HepG2 (cell line): ENCODE measurements around the gene MRE11. TPM values are rescaled to one million over a fixed set of nuclear protein-coding genes. Genes with fewer than 3 reads are reported as not detected.

Experiments used
- ATAC-seq: fragments of 200-7000 bp; cut with Tn5 transposase; 3 replicates; pipeline ENCODE4 v1.9.1; 2020; ENCODE audit warnings: mild to moderate bottlenecking, moderate library complexity
- BruUV-seq: library from RNA; stranded (reverse); fragments of 400-500 nt; replicated peaks from 2 replicates; lab custom pipeline; 2021; lab: Mats Ljungman, UMichigan
- CTCF ChIA-PET: fragments of 300-600 bp; formaldehyde crosslinking; extraction: SDS; loops from one replicate; lab custom pipeline; 2021; ENCODE audit warnings: low total read pairs, inconsistent platforms, low intra/inter-chr PET ratio; lab: Yijun Ruan, JAX
- POLR2A ChIA-PET: fragments of 350-600 bp; sonication (Branson Sonifier 250); formaldehyde crosslinking; loops from one replicate; lab custom pipeline; 2020; ENCODE audit warnings: antibody characterized with exemption, inconsistent platforms; lab: Yijun Ruan, JAX
- DNase-seq: peaks from one replicate; pipeline ENCODE4 v3.0.0-alpha.2; 2015; ENCODE audit warnings: low spot score
- FAIRE-seq: peaks from 3 replicates; lab custom pipeline; 2011; peaks lifted over from hg19 to GRCh38; lab: Jason Lieb, UNC
- H2AFZ ChIP-seq: one replicate; pipeline ENCODE4 v1.6.1; 2011; ENCODE audit warnings: low read length, inconsistent platforms
- H3K27ac ChIP-seq: fragments of 300-600 bp; 3 replicates; pipeline ENCODE4 v1.8.0; 2011; ENCODE audit warnings: mixed run types, mild to moderate bottlenecking, mixed read lengths, low read length, inconsistent platforms; ENCODE audit not compliant: insufficient read depth; ENCODE audit errors: extremely low read length
- H3K27me3 ChIP-seq, 2 experiments: fragments of 200-600 bp in 1 of 2; 2 replicates in 1 of 2; 3 replicates in 1 of 2; pipeline versions ENCODE4 v1.6.0 to v1.8.0; 2011; ENCODE audit warnings: low read length in 2 of 2, mild to moderate bottlenecking in 2 of 2, moderate library complexity in 2 of 2, inconsistent platforms in 1 of 2; ENCODE audit not compliant: insufficient read depth in 2 of 2, control insufficient read depth in 1 of 2
- H3K36me3 ChIP-seq, 2 experiments: fragments of 200-600 bp in 1 of 2; replicated peaks in 1 of 2; 2 replicates in 1 of 2; 3 replicates in 1 of 2; pipeline versions ENCODE4 v1.5.1 to v1.8.0; 2011; ENCODE audit warnings: low read length in 2 of 2, inconsistent platforms in 1 of 2; ENCODE audit not compliant: insufficient read depth in 2 of 2, control insufficient read depth in 1 of 2
- H3K4me1 ChIP-seq: 2 replicates; pipeline ENCODE4 v1.5.1; 2012; ENCODE audit warnings: low read length, inconsistent platforms; ENCODE audit not compliant: insufficient read depth
- H3K4me2 ChIP-seq: 2 replicates; pipeline ENCODE4 v1.6.0; 2011; ENCODE audit warnings: low read depth, low read length, inconsistent platforms
- H3K4me3 ChIP-seq, 3 experiments: fragments of 200-600 bp in 1 of 3; sonication (generic), shearing (Covaris generic) in 1 of 3; replicated peaks in 1 of 3; 2 replicates each; pipeline ENCODE4 v1.5.1; 2011 to 2016; ENCODE audit warnings: low read length in 3 of 3, inconsistent platforms in 2 of 3, low read depth in 2 of 3, mild to moderate bottlenecking in 2 of 3, control low read depth in 1 of 3, mixed read lengths in 1 of 3; ENCODE audit not compliant: insufficient read depth in 1 of 3
- H3K79me2 ChIP-seq: one replicate; pipeline ENCODE4 v1.6.1; 2011; ENCODE audit warnings: low read length, inconsistent platforms; ENCODE audit not compliant: insufficient read depth
- H3K9ac ChIP-seq: 2 replicates; pipeline ENCODE4 v1.6.0; 2011; ENCODE audit warnings: mild to moderate bottlenecking, low read depth, low read length, inconsistent platforms; ENCODE audit not compliant: insufficient read depth
- H3K9me3 ChIP-seq: 2 replicates; pipeline ENCODE4 v1.5.1; 2012; ENCODE audit warnings: mild to moderate bottlenecking, low read length
- H4K20me1 ChIP-seq: 2 replicates; pipeline ENCODE4 v1.6.0; 2011; ENCODE audit warnings: inconsistent platforms, mild to moderate bottlenecking, low read length, moderate library complexity; ENCODE audit not compliant: insufficient read depth
- CCDC6 ChIP-seq: sonication (generic); formaldehyde crosslinking; IDR thresholded peaks from 2 replicates; pipeline ENCODE4 v1.8.1; 2022; ENCODE audit warnings: mild to moderate bottlenecking, missing genetic modification reagents, moderate library complexity
- CEBPB ChIP-seq: IDR thresholded peaks from 2 replicates; pipeline ENCODE4 v1.6.1; 2011; ENCODE audit warnings: low read depth, low read length, improper control_type of control experiment, borderline replicate concordance
- CREB1 ChIP-seq, 2 experiments: fragments of 450-650 bp in 1 of 2; IDR thresholded peaks; 2 replicates each; pipeline ENCODE4 v1.6.1; 2016 to 2017; ENCODE audit warnings: control low read depth in 1 of 2, mild to moderate bottlenecking in 1 of 2, missing compliant biosample characterization in 1 of 2, missing genetic modification characterization in 1 of 2
- EP300 ChIP-seq, 3 experiments: sonication (generic) in 1 of 3; formaldehyde crosslinking in 1 of 3; IDR thresholded peaks; 2 replicates each; pipeline versions ENCODE4 v1.5.1 to v1.6.1; 2011 to 2020; ENCODE audit warnings: low read depth in 2 of 3, low read length in 2 of 3, borderline replicate concordance in 1 of 3, improper control_type of control experiment in 1 of 3, mild to moderate bottlenecking in 1 of 3, missing genetic modification reagents in 1 of 3, moderate library complexity in 1 of 3
- FOSL2 ChIP-seq: sonication (generic); formaldehyde crosslinking; IDR thresholded peaks from 2 replicates; pipeline ENCODE4 v1.4.0; 2020; ENCODE audit warnings: missing genetic modification reagents
- GATAD2A ChIP-seq: IDR thresholded peaks from 2 replicates; pipeline ENCODE4 v1.6.1; 2016
- HMG20A ChIP-seq: IDR thresholded peaks from 2 replicates; pipeline ENCODE4 v1.6.1; 2016; ENCODE audit warnings: borderline replicate concordance
- KAT8 ChIP-seq: IDR thresholded peaks from 2 replicates; pipeline ENCODE4 v1.6.1; 2016; ENCODE audit warnings: missing genetic modification reagents, missing compliant biosample characterization
- KDM1A ChIP-seq: IDR thresholded peaks from 2 replicates; pipeline ENCODE4 v1.6.1; 2016; ENCODE audit warnings: missing compliant biosample characterization
- KDM4B ChIP-seq: sonication (generic); formaldehyde crosslinking; IDR thresholded peaks from 2 replicates; pipeline ENCODE4 v1.4.0; 2020; ENCODE audit warnings: missing genetic modification reagents
- MYNN ChIP-seq: sonication (generic); formaldehyde crosslinking; IDR thresholded peaks from 2 replicates; pipeline ENCODE4 v1.4.0; 2020; ENCODE audit warnings: mild to moderate bottlenecking, low read depth, missing genetic modification reagents
- NAIF1 ChIP-seq: sonication (generic); formaldehyde crosslinking; IDR thresholded peaks from 2 replicates; pipeline ENCODE4 v1.5.0; 2020; ENCODE audit warnings: mild to moderate bottlenecking, missing genetic modification reagents, borderline replicate concordance
- REL ChIP-seq: sonication (generic); formaldehyde crosslinking; conservative IDR thresholded peaks from 2 replicates; pipeline ENCODE4 v1.8.0; 2022; ENCODE audit warnings: mild to moderate bottlenecking, missing genetic modification reagents, moderate library complexity
- SIN3B ChIP-seq: fragments of 150-350 bp; IDR thresholded peaks from 2 replicates; pipeline ENCODE4 v1.6.1; 2014; ENCODE audit warnings: low read length
- TBX3 ChIP-seq: fragments of 450-650 bp; IDR thresholded peaks from 2 replicates; pipeline ENCODE4 v1.6.1; 2017; ENCODE audit warnings: antibody characterized with exemption, mild to moderate bottlenecking, inconsistent platforms, borderline replicate concordance
- TCF7 ChIP-seq: sonication (generic); IDR thresholded peaks from 2 replicates; pipeline ENCODE4 v1.6.1; 2016; ENCODE audit warnings: antibody characterized with exemption, low read depth
- THAP11 ChIP-seq: IDR thresholded peaks from 2 replicates; pipeline ENCODE4 v1.6.1; 2016; ENCODE audit warnings: missing biosample characterization, missing genetic modification reagents
- TIGD3 ChIP-seq: sonication (generic); formaldehyde crosslinking; IDR thresholded peaks from 2 replicates; pipeline ENCODE4 v1.5.1; 2020; ENCODE audit warnings: mild to moderate bottlenecking, missing genetic modification reagents, borderline replicate concordance
- ZNF432 ChIP-seq: sonication (generic); formaldehyde crosslinking; IDR thresholded peaks from 2 replicates; pipeline ENCODE4 v1.5.0; 2020; ENCODE audit warnings: missing genetic modification reagents, mild to moderate bottlenecking, borderline replicate concordance
- ZNF557 ChIP-seq: sonication (generic); formaldehyde crosslinking; IDR thresholded peaks from 2 replicates; pipeline ENCODE4 v1.4.0; 2020; ENCODE audit warnings: missing genetic modification reagents
- WGBS: methylation state at CpG from one replicate; pipeline ENCODE4 v1.1.6; 2017; ENCODE audit warnings: low lambda C conversion rate; 5-methylcytosine and 5-hydroxymethylcytosine counted together
- in situ Hi-C: cut with HindIII; loops from 2 replicates; pipeline ENCODE4 v1.10.0; 2017; ENCODE audit warnings: low pct_unique_long_range_greater_than_20kb; ENCODE audit not compliant: extremely low pct_ligation_motif_present
- intact Hi-C: fragments of 100-400 bp; cut with micrococcal nuclease; formaldehyde crosslinking; loops from one replicate; pipeline ENCODE4 v1.10.0; 2022; ENCODE audit not compliant: unreplicated experiment
- polyA plus RNA-seq, 8 experiments: library from polyadenylated mRNA; depleted of rRNA in 3 of 8; stranded (reverse) in 7 of 8; unstranded in 1 of 8; fragments of >200 nt; fragmentation: Illumina TruSeq in 4 of 8; extraction: Trizol in 4 of 8; gene quantifications; 2 replicates each; pipeline versions ENCODE4 v1.2.1 to v1.2.3, GENCODE V29; 2011 to 2016; ENCODE audit warnings: low read depth in 4 of 8, missing spikeins in 1 of 8, mixed read lengths in 1 of 8; ENCODE audit not compliant: insufficient read depth in 1 of 8
- total RNA-seq, 5 experiments: library from RNA; depleted of rRNA; stranded (reverse); fragments of >200 nt; fragmentation: Illumina TruSeq; extraction: Trizol; gene quantifications; 2 replicates each; pipeline ENCODE4 v1.2.3, GENCODE V29; 2016; ENCODE audit warnings: low read depth in 1 of 5
- TF ChIP-seq, protein P1 (sequence below): sonication (generic); formaldehyde crosslinking; IDR thresholded peaks from 2 replicates; pipeline ENCODE4 v1.5.0; 2020; ENCODE audit warnings: missing genetic modification reagents, mild to moderate bottlenecking, borderline replicate concordance

MRE11 gene
- total and polyA plus RNA-seq, 2 of the 13 experiments (the other 11 are each of a cell fraction or from before 2014, with no cell fraction given): 7.2 to 37.3 TPM

DNA sequence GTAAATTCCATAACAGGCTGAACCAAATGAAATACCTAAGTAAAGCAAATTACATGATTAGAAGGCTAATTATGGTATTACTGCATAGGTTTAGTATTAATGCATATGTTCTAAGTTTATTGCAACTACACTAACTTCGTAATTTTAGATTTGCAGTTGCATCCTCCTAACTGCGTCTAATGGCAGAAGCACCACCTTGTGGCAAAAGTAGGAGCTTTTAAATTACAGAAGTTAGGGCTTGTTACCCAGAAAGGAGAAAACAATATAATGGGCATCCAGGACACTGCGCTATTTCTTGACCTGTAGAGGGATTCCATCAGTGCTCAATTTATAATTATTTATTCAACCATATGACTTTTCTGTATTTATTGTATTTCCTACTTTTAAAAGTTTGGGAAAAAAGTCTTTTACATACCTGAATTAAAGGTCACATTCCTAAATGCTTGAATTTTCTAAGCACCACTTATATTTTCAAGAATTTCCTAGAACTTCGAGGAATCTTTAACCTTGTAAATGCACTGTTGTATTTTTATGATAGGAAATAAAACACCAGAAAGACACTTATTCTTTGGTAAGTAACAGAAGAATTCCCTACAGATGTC, 76.2 kb downstream of the MRE11 start (continued):
- TF ChIP-seq KDM4B (CRISPR knock-in tag): no peak

DNA sequence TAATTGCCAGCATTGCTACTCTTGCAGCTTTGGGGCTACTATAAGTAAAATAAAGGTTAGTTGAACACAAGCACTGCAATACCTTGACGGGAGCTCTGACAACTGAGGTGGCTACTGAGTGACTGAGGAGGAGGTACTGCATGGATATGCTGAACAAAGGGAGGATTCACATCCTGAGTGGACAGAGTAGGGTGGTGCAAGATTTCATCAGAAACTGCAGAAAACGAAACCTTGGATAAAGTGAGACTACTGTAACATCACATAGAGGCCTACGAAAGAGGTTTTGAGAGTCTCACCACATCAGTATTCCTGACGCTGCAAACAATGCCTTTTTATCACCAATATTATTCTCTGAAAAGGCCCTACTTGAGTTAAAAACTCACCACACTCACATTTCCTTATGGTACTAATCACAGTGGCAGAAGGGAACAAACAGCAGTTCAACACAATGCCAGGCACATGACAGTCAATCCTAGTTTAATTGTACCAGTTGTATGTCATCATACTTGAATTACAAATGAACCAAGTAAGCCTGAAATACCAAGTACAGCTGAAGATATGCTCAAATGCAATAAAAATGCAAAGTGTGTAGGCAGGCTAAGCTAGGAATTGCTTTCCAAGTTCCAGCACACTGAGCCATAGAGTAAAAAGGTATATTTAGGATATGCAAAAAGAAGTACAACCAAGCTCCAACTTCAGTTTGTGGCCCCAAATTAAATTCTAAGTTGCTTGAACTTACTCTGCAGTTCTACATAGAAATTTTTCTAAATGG, 88.4 kb downstream of the MRE11 start:
- DNase-seq (peak; percentile 48), ATAC-seq (peak; percentile 50), FAIRE-seq (no peak)
- WGBS: 60% methylated on average over 4 of the region's 4 CpGs
- in situ Hi-C loops (loop anchor here (25.0 kb wide), 1 partner anchor 218 kb away; no protein-coding TSS in a partner anchor), intact Hi-C loops (no loop called here)
- Histone ChIP-seq H3K79me2 (no peaks in the 10 kb centered on the region), H3K4me3 (no peak overlapping the region), H3K9ac (no peak overlapping the region), H3K4me2 (0 out of 2 replicates have a peak overlapping the region, but pooled peaks have one; percentile 6), H3K4me1 (peaks cover 33% of the 10 kb centered on the region), H3K9me3 (no peaks in the 10 kb centered on the region), H3K36me3 (no peaks in the 10 kb centered on the region), H3K27ac (no peak overlapping the region), H4K20me1 (no peaks in the 10 kb centered on the region), H2AFZ (no peak overlapping the region), H3K27me3 (peaks cover 4 to 20% of the 10 kb centered on the region in 2 experiments; a peak in 2 of 5 replicates)
- ChIA-PET CTCF (no interaction called here), POLR2A (interaction anchor here (0.6 kb wide), 1 partner anchor 23 kb away, joined by 4 read pairs; no protein-coding TSS in a partner anchor)
- BruUV-seq: no TSS peak
- TF ChIP-seq, protein P1, sequence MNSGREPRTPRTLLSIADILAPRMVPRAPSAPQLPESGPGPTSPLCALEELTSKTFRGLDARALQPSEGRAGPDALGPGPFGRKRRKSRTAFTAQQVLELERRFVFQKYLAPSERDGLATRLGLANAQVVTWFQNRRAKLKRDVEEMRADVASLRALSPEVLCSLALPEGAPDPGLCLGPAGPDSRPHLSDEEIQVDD (CRISPR knock-in tag): no peak
- TF ChIP-seq ZNF557 (CRISPR knock-in tag) (no peak), THAP11 (peak; percentile 68), CREB1 (IDR thresholded peaks at IDR 0.05) (no peak), CREB1 (CRISPR knock-in tag; IDR thresholded peaks at IDR 0.05) (no peak), NAIF1 (CRISPR knock-in tag) (no peak), KAT8 (CRISPR knock-in tag) (peak; percentile 49; the same call in 1 of the 2 replicates), EP300 (IDR thresholded peaks at IDR 0.05; ENCODE audit: low read depth in 2 of 2, low read length in 2 of 2) (0 out of 4 replicates have a peak, but pooled peaks of 1 of the 2 experiments have one; percentile 9), EP300 (CRISPR knock-in tag; IDR thresholded peaks at IDR 0.05; ENCODE audit: borderline replicate concordance) (no peak), FOSL2 (CRISPR knock-in tag) (peak; percentile 38), HMG20A (CRISPR knock-in tag) (no peak; the same call in 1 of the 2 replicates), TCF7 (no peak), SIN3B (no peak), CEBPB (peak; percentile 78; the same call in 1 of the 2 replicates), KDM1A (CRISPR knock-in tag) (no peak), TIGD3 (CRISPR knock-in tag) (no peak), GATAD2A (CRISPR knock-in tag) (peak; percentile 59), TBX3 (no peak), MYNN (CRISPR knock-in tag) (no peak), REL (no peak), CCDC6 (no peak), ZNF432 (CRISPR knock-in tag) (no peak)
